K562 (cell line): ENCODE measurements around the gene SH3YL1. TPM values are rescaled to one million over a fixed set of nuclear protein-coding genes. Genes with fewer than 3 reads are reported as not detected.

Experiments
- ATAC-seq: fragments of 200-7000 bp; cut with Tn5 transposase; 3 replicates; pipeline ENCODE4 v1.9.1; 2020; ENCODE audit warnings: moderate library complexity
- BruUV-seq: library from RNA; stranded (reverse); fragments of 400-500 nt; replicated peaks from 2 replicates; lab custom pipeline; 2021; lab: Mats Ljungman, UMichigan
- CTCF ChIA-PET: fragments of 300-600 bp; formaldehyde crosslinking; extraction: SDS; loops from one replicate; lab custom pipeline; 2021; ENCODE audit warnings: low intra/inter-chr PET ratio; lab: Yijun Ruan, JAX
- POLR2A ChIA-PET: fragments of 300-600, 350-650 bp; sonication (Branson Sonifier 250); formaldehyde crosslinking; extraction: SDS; loops from one replicate; lab custom pipeline; 2021; ENCODE audit warnings: antibody characterized with exemption, inconsistent platforms; lab: Yijun Ruan, JAX
- DNase-seq, 4 experiments: peaks; one replicate each; pipeline versions ENCODE4 v3.0.0 to v3.0.0-alpha.2; 2011 to 2018; ENCODE audit warnings: low spot score in 3 of 4, mixed read lengths in 3 of 4; ENCODE audit errors: extremely low read depth in 1 of 4
- FAIRE-seq: peaks from 2 replicates; lab custom pipeline; 2011; peaks lifted over from hg19 to GRCh38; lab: Jason Lieb, UNC
- H2AFZ ChIP-seq: 2 replicates; pipeline ENCODE4 v1.6.0; 2011; ENCODE audit warnings: low read depth, low read length, control low read depth, inconsistent platforms
- H3K27ac ChIP-seq: fragments of 200-600 bp; 3 replicates; pipeline ENCODE4 v1.8.0; 2011; ENCODE audit warnings: low read depth, mild to moderate bottlenecking, control low read depth, inconsistent platforms, low read length, moderate library complexity, mixed read lengths; ENCODE audit errors: extremely low read depth
- H3K27me3 ChIP-seq, 2 experiments: fragments of 300-600 bp in 1 of 2; 2 replicates in 1 of 2; 3 replicates in 1 of 2; pipeline versions ENCODE4 v1.6.0 to v1.8.0; 2011; ENCODE audit warnings: inconsistent platforms in 2 of 2, low read length in 2 of 2, mild to moderate bottlenecking in 1 of 2, mixed read lengths in 1 of 2, moderate library complexity in 1 of 2; ENCODE audit not compliant: control insufficient read depth in 2 of 2, insufficient read depth in 2 of 2
- H3K36me3 ChIP-seq: fragments of 300-600 bp; 3 replicates; pipeline ENCODE4 v1.8.0; 2011; ENCODE audit warnings: mild to moderate bottlenecking, low read length, inconsistent platforms; ENCODE audit not compliant: control insufficient read depth, insufficient read depth
- H3K4me1 ChIP-seq, 2 experiments: fragments of 200-600 bp in 1 of 2; replicated peaks in 1 of 2; 2 replicates in 1 of 2; 3 replicates in 1 of 2; pipeline versions ENCODE4 v1.5.1 to v1.8.0; 2011; ENCODE audit warnings: inconsistent platforms in 2 of 2, low read length in 2 of 2, mild to moderate bottlenecking in 1 of 2, mixed read lengths in 1 of 2, moderate library complexity in 1 of 2; ENCODE audit not compliant: control insufficient read depth in 2 of 2, insufficient read depth in 2 of 2
- H3K4me2 ChIP-seq: 2 replicates; pipeline ENCODE4 v1.6.1; 2011; ENCODE audit warnings: low read length, control low read depth, inconsistent platforms, mixed read lengths; ENCODE audit not compliant: insufficient read depth
- H3K4me3 ChIP-seq: fragments of 200-600 bp; sonication (generic), shearing (Covaris generic); 2 replicates; pipeline ENCODE4 v1.5.1; 2016; ENCODE audit warnings: control low read depth, inconsistent platforms
- H3K79me2 ChIP-seq: fragments of 200-600 bp; 3 replicates; pipeline ENCODE4 v1.8.0; 2011; ENCODE audit warnings: low read length, inconsistent platforms; ENCODE audit not compliant: control insufficient read depth, insufficient read depth
- H3K9ac ChIP-seq, 2 experiments: 2 replicates each; pipeline versions ENCODE4 v1.6.0 to v1.6.1; 2011; ENCODE audit warnings: low read depth in 2 of 2, low read length in 2 of 2, control low read depth in 1 of 2, inconsistent platforms in 1 of 2, mild to moderate bottlenecking in 1 of 2, mixed read lengths in 1 of 2; ENCODE audit not compliant: insufficient read depth in 1 of 2
- H3K9me1 ChIP-seq: one replicate; pipeline ENCODE4 v1.6.0; 2011; ENCODE audit warnings: inconsistent platforms, mild to moderate bottlenecking, low read length, moderate library complexity; ENCODE audit not compliant: control insufficient read depth, insufficient read depth
- H3K9me3 ChIP-seq: replicated peaks from 2 replicates; pipeline ENCODE4 v1.5.1; 2011; ENCODE audit warnings: low read depth, low read length, inconsistent platforms; ENCODE audit not compliant: control insufficient read depth, insufficient read depth
- H4K20me1 ChIP-seq: replicated peaks from 2 replicates; pipeline ENCODE4 v1.6.1; 2011; ENCODE audit warnings: low read length, inconsistent platforms, mixed read lengths; ENCODE audit not compliant: control insufficient read depth, insufficient read depth
- GABPB2 ChIP-seq: fragments of 250-450 bp; sonication (Bioruptor Pico); conservative IDR thresholded peaks from 2 replicates; pipeline ENCODE4 v1.5.1; 2021; ENCODE audit warnings: mild to moderate bottlenecking
- KAT2B ChIP-seq: IDR thresholded peaks from one replicate; pipeline ENCODE4 v1.6.1; 2012; ENCODE audit warnings: low read depth, mild to moderate bottlenecking, control low read depth, inconsistent platforms, low read length, moderate library complexity
- PHTF2 ChIP-seq: fragments of 250-450 bp; sonication (Bioruptor Pico); IDR thresholded peaks from 2 replicates; pipeline ENCODE4 v1.5.0; 2021; ENCODE audit warnings: mild to moderate bottlenecking
- PRPF4 ChIP-seq: fragments of 200-400 bp; formaldehyde crosslinking; IDR thresholded peaks from one replicate; pipeline ENCODE4 v1.6.1; 2017; ENCODE audit warnings: low read length, low read depth, mild to moderate bottlenecking; ENCODE audit not compliant: insufficient read depth, poor library complexity, severe bottlenecking
- RFX7 ChIP-seq: fragments of 250-450 bp; sonication (Bioruptor Pico); IDR thresholded peaks from 2 replicates; pipeline ENCODE4 v1.5.1; 2021; ENCODE audit warnings: mild to moderate bottlenecking
- SOX6 ChIP-seq: fragments of 450-650 bp; IDR thresholded peaks from 2 replicates; pipeline ENCODE4 v1.6.1; 2014; ENCODE audit warnings: mild to moderate bottlenecking
- ZNF655 ChIP-seq: fragments of 250-450 bp; sonication (Bioruptor Pico); IDR thresholded peaks from 2 replicates; pipeline ENCODE4 v1.5.0; 2021
- ZSCAN29 ChIP-seq: fragments of 450-650 bp; IDR thresholded peaks from 2 replicates; pipeline ENCODE4 v1.6.1; 2017
- WGBS: fragments of 100-300 bp; shearing (Covaris generic); methylation state at CpG from one replicate; pipeline ENCODE4 v1.1.6; 2016; ENCODE audit warnings: low coverage, mixed read lengths; ENCODE audit not compliant: insufficient coverage; ENCODE audit errors: missing lambda C conversion rate; 5-methylcytosine and 5-hydroxymethylcytosine counted together
- in situ Hi-C: fragments of 300-500 bp; cut with MboI; formaldehyde crosslinking; loops from 4 replicates; pipeline ENCODE4 v1.15.0; 2018; ENCODE audit warnings: inconsistent platforms, mixed read lengths
- intact Hi-C: fragments of 100-400 bp; cut with micrococcal nuclease; formaldehyde crosslinking; loops from 2 replicates; pipeline ENCODE4 v1.14.2; 2022
- polyA plus RNA-seq, 8 experiments: library from polyadenylated mRNA; depleted of rRNA in 4 of 8; stranded (reverse) in 5 of 8; unstranded in 3 of 8; fragments of >200 nt; fragmentation: Nextera tagmentation in 2 of 8; fragmentation: Illumina TruSeq in 1 of 8; extraction: Ambion mirVana in 2 of 8; extraction: Trizol in 1 of 8; gene quantifications; 2 replicates each; pipeline versions ENCODE4 v1.2.1 to v1.2.3, GENCODE V29; 2011 to 2014; ENCODE audit warnings: inconsistent platforms in 1 of 8, missing spikeins in 1 of 8
- total RNA-seq, 7 experiments: library from RNA; depleted of rRNA in 6 of 7; stranded (reverse); fragments of >200 nt in 6 of 7; fragmentation: Illumina TruSeq in 2 of 7; extraction: Trizol in 2 of 7; gene quantifications; 2 replicates each; pipeline versions ENCODE4 v1.2.1 to v1.2.3, GENCODE V29; 2011 to 2021; ENCODE audit warnings: low replicate concordance in 1 of 7
- TF ChIP-seq, protein P1 (sequence below): fragments of 250-450 bp; sonication (Bioruptor Pico); IDR thresholded peaks from 2 replicates; pipeline ENCODE4 v1.4.0; 2020; ENCODE audit warnings: mild to moderate bottlenecking
- TF ChIP-seq, protein P2 (sequence below), 2 experiments: IDR thresholded peaks; 2 replicates each; pipeline ENCODE4 v1.6.1; 2011; ENCODE audit warnings: borderline replicate concordance in 1 of 2, control low read depth in 1 of 2, low read depth in 1 of 2, low read length in 1 of 2, mild to moderate bottlenecking in 1 of 2, mixed read lengths in 1 of 2, moderate library complexity in 1 of 2; ENCODE audit not compliant: insufficient read depth in 1 of 2, insufficient read length in 1 of 2, poor library complexity in 1 of 2, severe bottlenecking in 1 of 2; ENCODE audit errors: extremely low read depth in 1 of 2

SH3YL1 gene
- total and polyA plus RNA-seq, 9 of the 15 experiments (the other 6 are each of a cell fraction or from before 2014, with no cell fraction given): 3.9 to 7.8 (median 5.3) TPM

DNA sequence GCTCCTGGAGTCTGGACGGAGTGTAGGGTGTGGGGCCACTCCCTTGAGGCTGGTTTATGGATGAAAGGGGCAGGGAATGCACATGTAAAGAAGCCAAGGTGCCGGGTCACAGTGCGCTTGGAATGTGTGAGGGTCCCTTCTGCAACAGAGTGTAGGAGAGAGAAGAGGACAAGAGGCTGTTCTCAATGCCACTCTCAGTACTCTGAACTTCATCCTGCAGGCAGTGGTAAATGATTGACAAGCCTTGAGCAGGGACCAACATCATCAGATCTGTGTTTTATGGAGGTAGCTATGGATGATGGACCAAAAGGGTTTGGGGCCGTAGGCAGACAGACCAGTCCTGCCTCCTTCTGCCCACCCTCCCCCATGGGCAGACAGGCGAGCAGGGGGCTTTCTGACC lies 31.3 kb upstream of the SH3YL1 start:
- in situ Hi-C loops: no loop called here
- H3K36me3 ChIP-seq: no peaks in the 10 kb centered on the region
- POLR2A ChIA-PET: no interaction called here
- no peak for ATAC-seq
- H3K79me2 ChIP-seq: no peaks in the 10 kb centered on the region
- BruUV-seq: no TSS peak
- peaks cover 0 to 2% of the 10 kb centered on the region in 2 experiments; a peak in 1 of 5 replicates for H3K4me1 ChIP-seq
- DNase-seq: no peak
- H2AFZ ChIP-seq: no peak overlapping the region
- WGBS: 0% methylated on average over 5 of the region's 5 CpGs
- H3K9me3 ChIP-seq: no peaks in the 10 kb centered on the region
- peaks cover 0 to 8% of the 10 kb centered on the region in 2 experiments; a peak in 2 of 5 replicates for H3K27me3 ChIP-seq
- no peak overlapping the region for H3K27ac ChIP-seq
- H3K9me1 ChIP-seq: no peaks in the 10 kb centered on the region
- no peak overlapping the region for H3K9ac ChIP-seq
- intact Hi-C loops: no loop called here
- H3K4me2 ChIP-seq: no peak overlapping the region
- no peaks in the 10 kb centered on the region for H4K20me1 ChIP-seq
- H3K4me3 ChIP-seq: no peak overlapping the region
- FAIRE-seq: no peak
- CTCF ChIA-PET: no interaction called here
- no peak for TF ChIP-seq ZNF655 (CRISPR knock-in tag)
- no peak for TF ChIP-seq ZSCAN29
- TF ChIP-seq, protein P1, sequence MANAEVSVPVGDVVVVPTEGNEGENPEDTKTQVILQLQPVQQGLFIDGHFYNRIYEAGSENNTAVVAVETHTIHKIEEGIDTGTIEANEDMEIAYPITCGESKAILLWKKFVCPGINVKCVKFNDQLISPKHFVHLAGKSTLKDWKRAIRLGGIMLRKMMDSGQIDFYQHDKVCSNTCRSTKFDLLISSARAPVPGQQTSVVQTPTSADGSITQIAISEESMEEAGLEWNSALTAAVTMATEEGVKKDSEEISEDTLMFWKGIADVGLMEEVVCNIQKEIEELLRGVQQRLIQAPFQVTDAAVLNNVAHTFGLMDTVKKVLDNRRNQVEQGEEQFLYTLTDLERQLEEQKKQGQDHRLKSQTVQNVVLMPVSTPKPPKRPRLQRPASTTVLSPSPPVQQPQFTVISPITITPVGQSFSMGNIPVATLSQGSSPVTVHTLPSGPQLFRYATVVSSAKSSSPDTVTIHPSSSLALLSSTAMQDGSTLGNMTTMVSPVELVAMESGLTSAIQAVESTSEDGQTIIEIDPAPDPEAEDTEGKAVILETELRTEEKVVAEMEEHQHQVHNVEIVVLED (CRISPR knock-in tag): no peak
- no peak for TF ChIP-seq KAT2B
- TF ChIP-seq, protein P2, sequence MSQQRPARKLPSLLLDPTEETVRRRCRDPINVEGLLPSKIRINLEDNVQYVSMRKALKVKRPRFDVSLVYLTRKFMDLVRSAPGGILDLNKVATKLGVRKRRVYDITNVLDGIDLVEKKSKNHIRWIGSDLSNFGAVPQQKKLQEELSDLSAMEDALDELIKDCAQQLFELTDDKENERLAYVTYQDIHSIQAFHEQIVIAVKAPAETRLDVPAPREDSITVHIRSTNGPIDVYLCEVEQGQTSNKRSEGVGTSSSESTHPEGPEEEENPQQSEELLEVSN (IDR thresholded peaks at IDR 0.05; ENCODE audit: borderline replicate concordance in 1 of 2, extremely low read depth in 1 of 2, insufficient read depth in 1 of 2, insufficient read length in 1 of 2, low read depth in 1 of 2, low read length in 1 of 2, poor library complexity in 1 of 2, severe bottlenecking in 1 of 2): no peak
- TF ChIP-seq RFX7 (CRISPR knock-in tag): no peak
- TF ChIP-seq PRPF4: no peak
- TF ChIP-seq GABPB2 (CRISPR knock-in tag): no peak
- no peak for TF ChIP-seq SOX6
- TF ChIP-seq PHTF2 (CRISPR knock-in tag): no peak
